ENCODE results near the gene MAEL.

Gene MAEL

DNA sequence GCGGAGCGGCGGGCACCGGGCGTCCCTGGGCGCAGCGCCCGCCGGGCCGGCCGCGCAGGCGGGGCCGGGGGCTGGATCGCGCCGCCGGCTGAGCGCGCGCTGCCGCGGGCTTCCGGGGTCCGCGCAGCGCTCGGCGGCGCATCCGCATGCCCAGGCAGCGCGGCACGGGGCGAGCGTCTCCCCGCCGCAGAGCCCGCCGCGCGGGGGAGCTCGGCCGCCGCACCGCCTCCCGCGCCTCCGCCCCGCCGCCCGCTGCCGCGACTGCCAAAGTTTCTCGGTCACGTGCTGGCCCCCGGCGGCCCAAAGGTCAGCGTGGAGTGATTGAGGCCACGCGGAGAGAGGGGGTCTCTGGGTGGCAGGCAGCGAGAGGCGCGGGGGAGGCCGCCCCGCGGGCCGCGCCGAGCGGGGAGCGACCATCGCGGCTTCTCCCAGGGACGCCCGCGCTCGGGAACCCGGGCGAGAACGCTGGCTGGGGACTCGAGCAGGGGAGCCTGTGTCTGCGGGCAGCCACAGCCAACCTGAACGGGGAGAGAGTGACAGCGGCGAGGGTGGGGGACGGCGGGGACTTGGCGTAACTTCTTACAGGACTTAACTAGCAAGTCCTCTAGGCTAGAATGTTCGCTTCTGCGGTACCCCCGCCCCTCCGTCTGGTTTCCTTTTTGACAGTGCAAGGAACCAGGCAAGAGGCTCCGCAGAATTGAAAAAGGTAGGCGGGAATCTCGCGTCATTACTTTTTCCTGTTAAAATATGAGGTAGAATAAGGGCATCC lies 13.5 kb upstream of the MAEL start, which contains the start of gene ILDR2 (continued):
- 0 out of 2 replicates have a peak, but pooled peaks have one; percentile 15 for TF ChIP-seq ZNF2 (tag by site-specific recombination; IDR thresholded peaks at IDR 0.05)
- no peak for TF ChIP-seq ZFP3 (tag by site-specific recombination; IDR thresholded peaks at IDR 0.05; ENCODE audit: low read depth)
- TF ChIP-seq, protein P1, sequence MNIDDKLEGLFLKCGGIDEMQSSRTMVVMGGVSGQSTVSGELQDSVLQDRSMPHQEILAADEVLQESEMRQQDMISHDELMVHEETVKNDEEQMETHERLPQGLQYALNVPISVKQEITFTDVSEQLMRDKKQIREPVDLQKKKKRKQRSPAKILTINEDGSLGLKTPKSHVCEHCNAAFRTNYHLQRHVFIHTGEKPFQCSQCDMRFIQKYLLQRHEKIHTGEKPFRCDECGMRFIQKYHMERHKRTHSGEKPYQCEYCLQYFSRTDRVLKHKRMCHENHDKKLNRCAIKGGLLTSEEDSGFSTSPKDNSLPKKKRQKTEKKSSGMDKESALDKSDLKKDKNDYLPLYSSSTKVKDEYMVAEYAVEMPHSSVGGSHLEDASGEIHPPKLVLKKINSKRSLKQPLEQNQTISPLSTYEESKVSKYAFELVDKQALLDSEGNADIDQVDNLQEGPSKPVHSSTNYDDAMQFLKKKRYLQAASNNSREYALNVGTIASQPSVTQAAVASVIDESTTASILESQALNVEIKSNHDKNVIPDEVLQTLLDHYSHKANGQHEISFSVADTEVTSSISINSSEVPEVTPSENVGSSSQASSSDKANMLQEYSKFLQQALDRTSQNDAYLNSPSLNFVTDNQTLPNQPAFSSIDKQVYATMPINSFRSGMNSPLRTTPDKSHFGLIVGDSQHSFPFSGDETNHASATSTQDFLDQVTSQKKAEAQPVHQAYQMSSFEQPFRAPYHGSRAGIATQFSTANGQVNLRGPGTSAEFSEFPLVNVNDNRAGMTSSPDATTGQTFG (tag by site-specific recombination; IDR thresholded peaks at IDR 0.05; ENCODE audit: borderline replicate concordance): no peak
- TF ChIP-seq GLIS1 (tag by site-specific recombination; IDR thresholded peaks at IDR 0.05): peak; percentile 86
- no peak; the same call in 1 of the 2 replicates for TF ChIP-seq KLF8 (tag by site-specific recombination; IDR thresholded peaks at IDR 0.05)
- no peak for TF ChIP-seq ZNF433 (tag by site-specific recombination; IDR thresholded peaks at IDR 0.05; ENCODE audit: low read depth)
- no peak for TF ChIP-seq ZNF416 (tag by site-specific recombination; IDR thresholded peaks at IDR 0.05)
- TF ChIP-seq YY2 (tag by site-specific recombination; IDR thresholded peaks at IDR 0.05): no peak
- TF ChIP-seq, protein P2, sequence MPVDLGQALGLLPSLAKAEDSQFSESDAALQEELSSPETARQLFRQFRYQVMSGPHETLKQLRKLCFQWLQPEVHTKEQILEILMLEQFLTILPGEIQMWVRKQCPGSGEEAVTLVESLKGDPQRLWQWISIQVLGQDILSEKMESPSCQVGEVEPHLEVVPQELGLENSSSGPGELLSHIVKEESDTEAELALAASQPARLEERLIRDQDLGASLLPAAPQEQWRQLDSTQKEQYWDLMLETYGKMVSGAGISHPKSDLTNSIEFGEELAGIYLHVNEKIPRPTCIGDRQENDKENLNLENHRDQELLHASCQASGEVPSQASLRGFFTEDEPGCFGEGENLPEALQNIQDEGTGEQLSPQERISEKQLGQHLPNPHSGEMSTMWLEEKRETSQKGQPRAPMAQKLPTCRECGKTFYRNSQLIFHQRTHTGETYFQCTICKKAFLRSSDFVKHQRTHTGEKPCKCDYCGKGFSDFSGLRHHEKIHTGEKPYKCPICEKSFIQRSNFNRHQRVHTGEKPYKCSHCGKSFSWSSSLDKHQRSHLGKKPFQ (tag by site-specific recombination; IDR thresholded peaks at IDR 0.05): no peak
- TF ChIP-seq GFI1B (tag by site-specific recombination; IDR thresholded peaks at IDR 0.05): no peak
- TF ChIP-seq, protein P3, sequence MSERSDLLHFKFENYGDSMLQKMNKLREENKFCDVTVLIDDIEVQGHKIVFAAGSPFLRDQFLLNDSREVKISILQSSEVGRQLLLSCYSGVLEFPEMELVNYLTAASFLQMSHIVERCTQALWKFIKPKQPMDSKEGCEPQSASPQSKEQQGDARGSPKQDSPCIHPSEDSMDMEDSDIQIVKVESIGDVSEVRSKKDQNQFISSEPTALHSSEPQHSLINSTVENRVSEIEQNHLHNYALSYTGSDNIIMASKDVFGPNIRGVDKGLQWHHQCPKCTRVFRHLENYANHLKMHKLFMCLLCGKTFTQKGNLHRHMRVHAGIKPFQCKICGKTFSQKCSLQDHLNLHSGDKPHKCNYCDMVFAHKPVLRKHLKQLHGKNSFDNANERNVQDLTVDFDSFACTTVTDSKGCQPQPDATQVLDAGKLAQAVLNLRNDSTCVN (tag by site-specific recombination; optimal IDR thresholded peaks at IDR 0.05): peak; percentile 91
- TF ChIP-seq ZNF768 (tag by site-specific recombination; IDR thresholded peaks at IDR 0.05): no peak
- peak; percentile 60 for TF ChIP-seq ZBTB8A (tag by site-specific recombination; IDR thresholded peaks at IDR 0.05)
- no peak for TF ChIP-seq ZNF354C (tag by site-specific recombination; IDR thresholded peaks at IDR 0.05; ENCODE audit: borderline replicate concordance, low read depth)
- TF ChIP-seq ZNF302 (tag by site-specific recombination; IDR thresholded peaks at IDR 0.05; ENCODE audit: low read depth): no peak
- TF ChIP-seq ZNF501 (tag by site-specific recombination; IDR thresholded peaks at IDR 0.05): peak; percentile 58; the same call in 1 of the 2 replicates
- TF ChIP-seq ZNF670 (tag by site-specific recombination; IDR thresholded peaks at IDR 0.05; ENCODE audit: low read depth): no peak
- no peak; the same call in 1 of the 2 replicates for TF ChIP-seq ZNF341 (tag by site-specific recombination; IDR thresholded peaks at IDR 0.05; ENCODE audit: low read depth)
- TF ChIP-seq, protein P4, sequence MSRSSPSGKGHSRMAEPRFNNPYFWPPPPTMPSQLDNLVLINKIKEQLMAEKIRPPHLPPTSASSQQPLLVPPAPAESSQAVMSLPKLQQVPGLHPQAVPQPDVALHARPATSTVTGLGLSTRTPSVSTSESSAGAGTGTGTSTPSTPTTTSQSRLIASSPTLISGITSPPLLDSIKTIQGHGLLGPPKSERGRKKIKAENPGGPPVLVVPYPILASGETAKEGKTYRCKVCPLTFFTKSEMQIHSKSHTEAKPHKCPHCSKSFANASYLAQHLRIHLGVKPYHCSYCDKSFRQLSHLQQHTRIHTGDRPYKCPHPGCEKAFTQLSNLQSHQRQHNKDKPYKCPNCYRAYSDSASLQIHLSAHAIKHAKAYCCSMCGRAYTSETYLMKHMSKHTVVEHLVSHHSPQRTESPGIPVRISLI (tag by site-specific recombination; IDR thresholded peaks at IDR 0.05): no peak
- TF ChIP-seq ZNF777 (tag by site-specific recombination; IDR thresholded peaks at IDR 0.05; ENCODE audit: borderline replicate concordance): peak; percentile 79; the same call in 1 of the 2 replicates
- TF ChIP-seq, protein P5, sequence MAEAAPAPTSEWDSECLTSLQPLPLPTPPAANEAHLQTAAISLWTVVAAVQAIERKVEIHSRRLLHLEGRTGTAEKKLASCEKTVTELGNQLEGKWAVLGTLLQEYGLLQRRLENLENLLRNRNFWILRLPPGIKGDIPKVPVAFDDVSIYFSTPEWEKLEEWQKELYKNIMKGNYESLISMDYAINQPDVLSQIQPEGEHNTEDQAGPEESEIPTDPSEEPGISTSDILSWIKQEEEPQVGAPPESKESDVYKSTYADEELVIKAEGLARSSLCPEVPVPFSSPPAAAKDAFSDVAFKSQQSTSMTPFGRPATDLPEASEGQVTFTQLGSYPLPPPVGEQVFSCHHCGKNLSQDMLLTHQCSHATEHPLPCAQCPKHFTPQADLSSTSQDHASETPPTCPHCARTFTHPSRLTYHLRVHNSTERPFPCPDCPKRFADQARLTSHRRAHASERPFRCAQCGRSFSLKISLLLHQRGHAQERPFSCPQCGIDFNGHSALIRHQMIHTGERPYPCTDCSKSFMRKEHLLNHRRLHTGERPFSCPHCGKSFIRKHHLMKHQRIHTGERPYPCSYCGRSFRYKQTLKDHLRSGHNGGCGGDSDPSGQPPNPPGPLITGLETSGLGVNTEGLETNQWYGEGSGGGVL (tag by site-specific recombination; IDR thresholded peaks at IDR 0.05): peak; percentile 70
- TF ChIP-seq SCRT2 (tag by site-specific recombination; IDR thresholded peaks at IDR 0.05): no peak
- TF ChIP-seq, protein P6, sequence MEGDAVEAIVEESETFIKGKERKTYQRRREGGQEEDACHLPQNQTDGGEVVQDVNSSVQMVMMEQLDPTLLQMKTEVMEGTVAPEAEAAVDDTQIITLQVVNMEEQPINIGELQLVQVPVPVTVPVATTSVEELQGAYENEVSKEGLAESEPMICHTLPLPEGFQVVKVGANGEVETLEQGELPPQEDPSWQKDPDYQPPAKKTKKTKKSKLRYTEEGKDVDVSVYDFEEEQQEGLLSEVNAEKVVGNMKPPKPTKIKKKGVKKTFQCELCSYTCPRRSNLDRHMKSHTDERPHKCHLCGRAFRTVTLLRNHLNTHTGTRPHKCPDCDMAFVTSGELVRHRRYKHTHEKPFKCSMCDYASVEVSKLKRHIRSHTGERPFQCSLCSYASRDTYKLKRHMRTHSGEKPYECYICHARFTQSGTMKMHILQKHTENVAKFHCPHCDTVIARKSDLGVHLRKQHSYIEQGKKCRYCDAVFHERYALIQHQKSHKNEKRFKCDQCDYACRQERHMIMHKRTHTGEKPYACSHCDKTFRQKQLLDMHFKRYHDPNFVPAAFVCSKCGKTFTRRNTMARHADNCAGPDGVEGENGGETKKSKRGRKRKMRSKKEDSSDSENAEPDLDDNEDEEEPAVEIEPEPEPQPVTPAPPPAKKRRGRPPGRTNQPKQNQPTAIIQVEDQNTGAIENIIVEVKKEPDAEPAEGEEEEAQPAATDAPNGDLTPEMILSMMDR (tag by site-specific recombination; IDR thresholded peaks at IDR 0.05): no peak
- TF ChIP-seq ZNF544 (tag by site-specific recombination; IDR thresholded peaks at IDR 0.05): no peak
- TF ChIP-seq GLIS2 (tag by site-specific recombination; IDR thresholded peaks at IDR 0.05): peak; percentile 88
- no peak for TF ChIP-seq KLF9 (tag by site-specific recombination; IDR thresholded peaks at IDR 0.05; ENCODE audit: low read depth)
- no peak for TF ChIP-seq KLF10 (tag by site-specific recombination; IDR thresholded peaks at IDR 0.05)
- TF ChIP-seq ZNF114 (tag by site-specific recombination; IDR thresholded peaks at IDR 0.05): no peak
- TF ChIP-seq, protein P7, sequence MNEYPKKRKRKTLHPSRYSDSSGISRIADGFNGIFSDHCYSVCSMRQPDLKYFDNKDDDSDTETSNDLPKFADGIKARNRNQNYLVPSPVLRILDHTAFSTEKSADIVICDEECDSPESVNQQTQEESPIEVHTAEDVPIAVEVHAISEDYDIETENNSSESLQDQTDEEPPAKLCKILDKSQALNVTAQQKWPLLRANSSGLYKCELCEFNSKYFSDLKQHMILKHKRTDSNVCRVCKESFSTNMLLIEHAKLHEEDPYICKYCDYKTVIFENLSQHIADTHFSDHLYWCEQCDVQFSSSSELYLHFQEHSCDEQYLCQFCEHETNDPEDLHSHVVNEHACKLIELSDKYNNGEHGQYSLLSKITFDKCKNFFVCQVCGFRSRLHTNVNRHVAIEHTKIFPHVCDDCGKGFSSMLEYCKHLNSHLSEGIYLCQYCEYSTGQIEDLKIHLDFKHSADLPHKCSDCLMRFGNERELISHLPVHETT (tag by site-specific recombination; IDR thresholded peaks at IDR 0.05): no peak

All from HEK293 (cell line).